HCT116 (cell line): Measurements from ENCODE around the gene AFF1. TPM values are rescaled to one million over a fixed set of nuclear protein-coding genes. Genes with fewer than 3 reads are reported as not detected.

Source experiments
- ATAC-seq: fragments of 200-7000 bp; cut with Tn5 transposase; 2 replicates; pipeline ENCODE4 v1.9.1; 2020; ENCODE audit warnings: mild to moderate bottlenecking, moderate library complexity
- BruUV-seq: library from RNA; stranded (reverse); fragments of 400-500 nt; replicated peaks from 2 replicates; lab custom pipeline; 2021; lab: Mats Ljungman, UMichigan
- CTCF ChIA-PET: fragments of 300-600 bp; sonication (Branson Sonifier 250); formaldehyde crosslinking; loops from one replicate; lab custom pipeline; 2021; ENCODE audit warnings: antibody characterized with exemption; lab: Charles Lee
- POLR2A ChIA-PET: fragments of 300-600, 350-600 bp; sonication (Branson Sonifier 250); formaldehyde crosslinking; loops from one replicate; lab custom pipeline; 2021; ENCODE audit warnings: antibody characterized with exemption; lab: Charles Lee
- RAD21 ChIA-PET, 2 experiments: fragments of 300-600 bp; sonication (Branson Sonifier 250); formaldehyde crosslinking; loops; one replicate each; lab custom pipeline; 2023; ENCODE audit warnings: low total read pairs in 2 of 2; ENCODE audit not compliant: uncharacterized antibody in 2 of 2, unreplicated experiment in 2 of 2, low non-redundant PET in 1 of 2; lab: Charles Lee
- DNase-seq: peaks from one replicate; pipeline ENCODE4 v3.0.0-alpha.2; 2010; ENCODE audit warnings: low read depth, low spot score
- H2AFZ ChIP-seq: fragments of 200-600 bp; shearing (Covaris generic), sonication (generic); 2 replicates; pipeline ENCODE4 v1.6.1; 2017; ENCODE audit warnings: low read depth, mixed run types, mixed read lengths, antibody characterized with exemption, low read length; ENCODE audit not compliant: poor library complexity, severe bottlenecking
- H3K27ac ChIP-seq: 2 replicates; pipeline ENCODE4 v1.5.1; 2012; ENCODE audit warnings: low read depth, low read length
- H3K27me3 ChIP-seq: fragments of 200-600 bp; sonication (generic); 2 replicates; pipeline ENCODE4 v1.6.1; 2016; ENCODE audit warnings: mixed run types, low read length, mixed read lengths; ENCODE audit not compliant: insufficient read depth
- H3K36me3 ChIP-seq, 2 experiments: fragments of 200-500 bp in 1 of 2; fragments of 200-600 bp in 1 of 2; sonication (Bioruptor generic) in 1 of 2; sonication (generic) in 1 of 2; 2 replicates each; pipeline versions ENCODE4 v1.5.1 to v1.6.1; 2014 to 2016; ENCODE audit warnings: low read length in 2 of 2, inconsistent platforms in 1 of 2, mixed read lengths in 1 of 2, mixed run types in 1 of 2; ENCODE audit not compliant: insufficient read depth in 2 of 2, control insufficient read depth in 1 of 2
- H3K4me1 ChIP-seq, 2 experiments: fragments of 200-600 bp in 1 of 2; sonication (generic) in 1 of 2; 2 replicates each; pipeline versions ENCODE4 v1.5.1 to v1.6.1; 2012 to 2017; ENCODE audit warnings: low read length in 2 of 2, inconsistent platforms in 1 of 2, mild to moderate bottlenecking in 1 of 2, mixed read lengths in 1 of 2, mixed run types in 1 of 2, moderate library complexity in 1 of 2; ENCODE audit not compliant: insufficient read depth in 2 of 2, control insufficient read depth in 1 of 2
- H3K4me2 ChIP-seq: fragments of 200-600 bp; sonication (generic); 2 replicates; pipeline ENCODE4 v1.6.1; 2017; ENCODE audit warnings: mixed run types, low read length, mixed read lengths
- H3K4me3 ChIP-seq, 2 experiments: fragments of 200-600 bp in 1 of 2; sonication (generic) in 1 of 2; replicated peaks in 1 of 2; 2 replicates each; pipeline ENCODE4 v1.5.1; 2011 to 2016; ENCODE audit warnings: low read length in 2 of 2, control low read depth in 1 of 2, low read depth in 1 of 2, mild to moderate bottlenecking in 1 of 2, mixed read lengths in 1 of 2, mixed run types in 1 of 2
- H3K79me2 ChIP-seq: fragments of 200-600 bp; sonication (generic); 2 replicates; pipeline ENCODE4 v1.6.1; 2017; ENCODE audit warnings: mild to moderate bottlenecking, mixed run types, low read length, moderate library complexity, mixed read lengths; ENCODE audit not compliant: insufficient read depth
- H3K9ac ChIP-seq: fragments of 200-600 bp; sonication (generic); 2 replicates; pipeline ENCODE4 v1.6.1; 2016; ENCODE audit warnings: low read length, mixed read lengths
- H3K9me2 ChIP-seq: fragments of 200-600 bp; sonication (generic), shearing (Covaris generic); 2 replicates; pipeline ENCODE4 v1.6.1; 2017; ENCODE audit warnings: mixed run types, mild to moderate bottlenecking, moderate library complexity; ENCODE audit not compliant: insufficient read depth
- H3K9me3 ChIP-seq, 2 experiments: fragments of 200-500 bp in 1 of 2; fragments of 200-600 bp in 1 of 2; sonication (Bioruptor generic) in 1 of 2; sonication (generic) in 1 of 2; 2 replicates each; pipeline ENCODE4 v1.6.1; 2014 to 2017; ENCODE audit warnings: low read length in 2 of 2, mixed read lengths in 2 of 2, inconsistent platforms in 1 of 2, low read depth in 1 of 2, mild to moderate bottlenecking in 1 of 2, mixed run types in 1 of 2, moderate library complexity in 1 of 2; ENCODE audit not compliant: control insufficient read depth in 1 of 2, insufficient read depth in 1 of 2
- H4K20me1 ChIP-seq: fragments of 200-600 bp; sonication (generic), shearing (Covaris generic); 2 replicates; pipeline ENCODE4 v1.6.1; 2017; ENCODE audit warnings: mixed run types, mild to moderate bottlenecking, moderate library complexity; ENCODE audit not compliant: insufficient read depth
- ATF3 ChIP-seq: IDR thresholded peaks from 2 replicates; pipeline ENCODE4 v1.6.1; 2012
- CEBPB ChIP-seq: IDR thresholded peaks from 2 replicates; pipeline ENCODE4 v1.6.1; 2012; ENCODE audit warnings: low read depth
- CTCF ChIP-seq, 3 experiments: fragments of 200-600 bp in 1 of 3; sonication (generic) in 1 of 3; IDR thresholded peaks in 2 of 3; conservative IDR thresholded peaks in 1 of 3; 2 replicates each; pipeline ENCODE4 v1.5.1; 2012 to 2017; ENCODE audit warnings: low read depth in 2 of 3, low read length in 2 of 3, antibody characterized with exemption in 1 of 3, borderline replicate concordance in 1 of 3, control low read depth in 1 of 3, mild to moderate bottlenecking in 1 of 3, mixed read lengths in 1 of 3, mixed run types in 1 of 3, moderate library complexity in 1 of 3; ENCODE audit not compliant: insufficient read depth in 1 of 3
- FOSL1 ChIP-seq: IDR thresholded peaks from 2 replicates; pipeline ENCODE4 v1.6.1; 2012; ENCODE audit warnings: low read depth
- REST ChIP-seq: IDR thresholded peaks from 2 replicates; pipeline ENCODE4 v1.6.1; 2012; ENCODE audit warnings: low read depth
- YY1 ChIP-seq: IDR thresholded peaks from 2 replicates; pipeline ENCODE4 v1.6.1; 2011; ENCODE audit warnings: low read length, low read depth, moderate library complexity, mild to moderate bottlenecking; ENCODE audit not compliant: insufficient replicate concordance; ENCODE audit errors: extremely low read depth
- ZNF274 ChIP-seq: fragments of 200-500 bp; sonication (Bioruptor generic); IDR thresholded peaks from 2 replicates; pipeline ENCODE4 v1.6.1; 2014; ENCODE audit warnings: mild to moderate bottlenecking, low read depth, low read length, inconsistent platforms
- intact Hi-C: fragments of 100-400 bp; cut with micrococcal nuclease; formaldehyde crosslinking; loops from 2 replicates; pipeline ENCODE4 v1.10.0; 2022
- total RNA-seq: library from RNA; stranded (reverse); gene quantifications from one replicate; pipeline ENCODE4 v1.2.1, GENCODE V29; 2021; ENCODE audit not compliant: unreplicated experiment

AFF1 gene
- total RNA-seq, 1 experiment from 2014 or later = 43.1 TPM

DNA sequence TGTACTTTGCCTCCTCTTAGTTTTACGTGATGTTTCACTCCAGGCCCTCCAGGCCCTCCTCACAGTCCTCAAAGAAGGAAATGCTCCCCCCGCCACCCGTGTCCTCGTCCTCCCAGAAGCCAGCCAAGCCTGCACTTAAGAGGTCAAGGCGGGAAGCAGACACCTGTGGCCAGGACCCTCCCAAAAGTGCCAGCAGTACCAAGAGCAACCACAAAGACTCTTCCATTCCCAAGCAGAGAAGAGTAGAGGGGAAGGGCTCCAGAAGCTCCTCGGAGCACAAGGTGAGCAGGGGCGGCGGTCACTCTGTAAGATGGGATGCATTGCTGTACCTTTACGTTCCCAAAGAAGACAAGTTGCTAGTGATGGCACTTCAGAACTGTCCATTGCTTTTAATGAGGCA is 191.2 kb downstream of the AFF1 start:
- Histone ChIP-seq H3K27me3 (no peaks in the 10 kb centered on the region), H3K4me3 (no peak overlapping the region), H3K4me2 (no peak overlapping the region), H4K20me1 (no peaks in the 10 kb centered on the region), H3K79me2 (no peaks in the 10 kb centered on the region), H3K9ac (no peak overlapping the region), H3K4me1 (no peaks in the 10 kb centered on the region), H3K27ac (no peak overlapping the region), H3K9me2 (no peaks in the 10 kb centered on the region), H2AFZ (no peak overlapping the region), H3K36me3 (no peaks in the 10 kb centered on the region; a peak in 1 of 4 replicates), H3K9me3 (no peaks in the 10 kb centered on the region)
- TF ChIP-seq REST = no peak
- no peak for TF ChIP-seq CEBPB
- no peak for TF ChIP-seq YY1
- TF ChIP-seq ZNF274 = no peak
- ChIA-PET POLR2A (no interaction called here), CTCF (no interaction called here), RAD21 (no interaction called here)
- no peak for DNase-seq
- no TSS peak for BruUV-seq
- intact Hi-C loops = no loop called here
- ATAC-seq = no peak

DNA sequence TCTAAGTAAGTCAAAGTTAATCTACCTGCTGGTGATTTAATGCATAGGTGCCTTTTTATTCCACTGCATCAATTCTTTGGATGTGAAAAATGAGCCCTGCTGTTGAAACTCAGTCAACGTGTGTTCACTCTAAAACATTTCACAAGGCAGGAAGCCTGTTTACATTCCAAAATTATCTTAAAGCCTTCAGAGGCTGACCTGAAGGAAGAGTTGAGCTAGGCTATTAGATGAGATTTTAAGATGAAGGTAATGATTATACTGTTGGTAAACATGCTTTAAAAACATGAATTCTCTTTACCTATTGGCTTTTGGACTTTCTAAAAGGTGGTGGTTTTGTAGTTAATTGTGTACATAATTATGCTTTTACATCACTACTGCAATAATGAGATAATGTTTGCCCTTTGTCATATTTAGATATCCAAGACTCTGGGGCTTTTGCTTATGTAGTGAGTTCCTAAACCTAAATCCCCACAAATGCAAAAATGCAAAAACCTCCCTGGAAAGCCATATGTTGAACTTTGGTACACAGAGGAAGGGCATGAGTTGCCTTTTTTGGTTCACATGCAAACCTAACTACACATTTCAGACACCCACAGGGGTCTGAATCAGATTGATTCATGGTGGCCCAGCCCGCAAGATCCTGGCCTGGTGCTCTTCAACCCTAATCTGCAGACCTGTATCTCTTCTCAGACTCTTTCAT is 193.3 kb downstream of the AFF1 start:
- no peak for DNase-seq
- ChIA-PET POLR2A (no interaction called here), CTCF (no interaction called here), RAD21 (no interaction called here)
- H3K9me2 ChIP-seq = no peaks in the 10 kb centered on the region
- ATAC-seq = no peak
- no peaks in the 10 kb centered on the region for H3K9me3 ChIP-seq
- no peaks in the 10 kb centered on the region for H3K4me1 ChIP-seq
- H3K27ac ChIP-seq = no peak overlapping the region
- no peak overlapping the region for H3K4me3 ChIP-seq
- no peak overlapping the region for H2AFZ ChIP-seq
- no peaks in the 10 kb centered on the region for H4K20me1 ChIP-seq
- intact Hi-C loops = no loop called here
- no TSS peak for BruUV-seq
- TF ChIP-seq FOSL1 (no peak), CTCF (IDR thresholded peaks at IDR 0.05 in 2 of 3, conservative IDR thresholded peaks at IDR 0.05 in 1 of 3; ENCODE audit: borderline replicate concordance in 1 of 3, insufficient read depth in 1 of 3, low read depth in 2 of 3, low read length in 2 of 3) (no peak), ATF3 (no peak)
- no peaks in the 10 kb centered on the region for H3K27me3 ChIP-seq
- no peak overlapping the region for H3K4me2 ChIP-seq
- no peaks in the 10 kb centered on the region; a peak in 1 of 4 replicates for H3K36me3 ChIP-seq
- H3K9ac ChIP-seq = no peak overlapping the region
- no peaks in the 10 kb centered on the region for H3K79me2 ChIP-seq
